Fibroblast of lung (primary cell): Measurements from ENCODE around the gene GSG1L2. TPM values are rescaled to one million over a fixed set of nuclear protein-coding genes. Genes with fewer than 3 reads are reported as not detected.

Experiments
- DNase-seq, 2 donors: peaks; one replicate each; pipeline versions ENCODE4 v3.0.0 to v3.0.0-alpha.2; 2010; ENCODE audit warnings: low read depth in 2 of 2
- H2AFZ ChIP-seq: 2 replicates; pipeline ENCODE4 v1.5.1; 2012; ENCODE audit warnings: low read length, control low read depth, inconsistent platforms
- H3K27ac ChIP-seq: 2 replicates; pipeline ENCODE4 v1.5.1; 2011; ENCODE audit warnings: low read length, control low read depth; ENCODE audit not compliant: insufficient read depth
- H3K27me3 ChIP-seq: 2 replicates; pipeline ENCODE4 v1.5.1; 2011; ENCODE audit warnings: mild to moderate bottlenecking, low read length; ENCODE audit not compliant: control insufficient read depth, insufficient read depth
- H3K36me3 ChIP-seq: 2 replicates; pipeline ENCODE4 v1.5.1; 2011; ENCODE audit warnings: low read length; ENCODE audit not compliant: control insufficient read depth, insufficient read depth
- H3K4me1 ChIP-seq: 2 replicates; pipeline ENCODE4 v1.5.1; 2011; ENCODE audit warnings: low read length; ENCODE audit not compliant: control insufficient read depth, insufficient read depth; ENCODE audit errors: extremely low read depth
- H3K4me2 ChIP-seq: 2 replicates; pipeline ENCODE4 v1.5.1; 2011; ENCODE audit warnings: low read length, control low read depth; ENCODE audit not compliant: insufficient read depth; ENCODE audit errors: extremely low read depth
- H3K4me3 ChIP-seq, 4 experiments: fragments of 200-600 bp in 1 of 4; sonication (generic) in 1 of 4; replicated peaks in 1 of 4; 2 replicates each; pipeline ENCODE4 v1.5.1; 2011 to 2016; ENCODE audit warnings: low read length in 4 of 4, low read depth in 3 of 4, mild to moderate bottlenecking in 3 of 4, control low read depth in 2 of 4, inconsistent platforms in 1 of 4, mixed read lengths in 1 of 4; ENCODE audit not compliant: insufficient read depth in 1 of 4; ENCODE audit errors: control extremely low read depth in 1 of 4
- H3K79me2 ChIP-seq: 2 replicates; pipeline ENCODE4 v1.5.1; 2012; ENCODE audit warnings: mild to moderate bottlenecking, low read length, inconsistent platforms; ENCODE audit not compliant: control insufficient read depth, insufficient read depth
- H3K9ac ChIP-seq: 2 replicates; pipeline ENCODE4 v1.5.1; 2011; ENCODE audit warnings: mild to moderate bottlenecking, low read length, control low read depth; ENCODE audit not compliant: insufficient read depth
- H3K9me3 ChIP-seq: 2 replicates; pipeline ENCODE4 v1.5.1; 2012; ENCODE audit warnings: low read depth, low read length; ENCODE audit not compliant: control insufficient read depth, insufficient read depth
- H4K20me1 ChIP-seq: 2 replicates; pipeline ENCODE4 v1.5.1; 2011; ENCODE audit warnings: low read length; ENCODE audit not compliant: control insufficient read depth, insufficient read depth; ENCODE audit errors: extremely low read depth
- CTCF ChIP-seq, 2 donors: IDR thresholded peaks in 1 of 2; conservative IDR thresholded peaks in 1 of 2; 1 replicate in 1 of 2; 2 replicates in 1 of 2; pipeline ENCODE4 v1.5.1; 2011 to 2012; ENCODE audit warnings: low read length in 2 of 2, control low read depth in 1 of 2, inconsistent platforms in 1 of 2, low read depth in 1 of 2, mild to moderate bottlenecking in 1 of 2
- EZH2 ChIP-seq: IDR thresholded peaks from 2 replicates; pipeline ENCODE4 v1.5.1; 2012; ENCODE audit warnings: low read length, control low read depth, mild to moderate bottlenecking; ENCODE audit errors: missing control alignments
- polyA plus RNA-seq, 2 donors: library from polyadenylated mRNA; depleted of rRNA in 1 of 2; stranded (reverse) in 1 of 2; unstranded in 1 of 2; fragments of >200 nt; gene quantifications; 2 replicates each; pipeline ENCODE4 v1.2.1, GENCODE V29; 2011 to 2012; ENCODE audit warnings: missing spikeins in 1 of 2
- total RNA-seq: library from RNA; depleted of rRNA; stranded (reverse); fragments of >200 nt; gene quantifications from 2 replicates; pipeline ENCODE4 v1.2.1, GENCODE V29; 2014

Gene GSG1L2
- total and polyA plus RNA-seq, 2 donors (not counting 1 experiment from before 2014, with no cell fraction given) = not detected

DNA sequence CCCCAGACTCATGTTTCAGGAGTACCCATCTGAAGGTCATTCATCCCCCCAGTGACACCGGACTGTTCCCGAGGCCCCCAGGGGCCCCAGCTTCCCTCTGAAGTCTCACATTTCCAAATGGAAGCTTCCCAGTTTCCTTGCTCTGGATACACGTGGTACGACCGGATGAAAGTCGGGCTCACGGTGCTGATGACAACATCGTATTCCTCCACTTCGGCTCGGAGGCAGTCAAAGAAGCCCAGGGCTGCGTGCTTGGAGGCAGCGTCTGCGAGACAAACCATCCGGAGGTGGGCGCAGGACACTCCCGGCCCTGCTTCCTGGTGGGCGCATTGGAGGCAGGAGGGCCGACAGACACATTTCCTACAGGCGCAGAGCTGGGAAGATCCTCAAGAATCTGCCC lies 49.2 kb downstream of the GSG1L2 start:
- Histone ChIP-seq H3K4me3 (no peak overlapping the region), H2AFZ (no peak overlapping the region), H4K20me1 (no peaks in the 10 kb centered on the region), H3K9me3 (no peaks in the 10 kb centered on the region), H3K4me2 (no peak overlapping the region), H3K4me1 (no peaks in the 10 kb centered on the region), H3K27ac (no peak overlapping the region), H3K9ac (no peak overlapping the region), H3K79me2 (no peaks in the 10 kb centered on the region), H3K27me3 (no peaks in the 10 kb centered on the region), H3K36me3 (no peaks in the 10 kb centered on the region)
- TF ChIP-seq CTCF (conservative IDR thresholded peaks at IDR 0.05 in 1 of 2, IDR thresholded peaks at IDR 0.05 in 1 of 2; ENCODE audit: low read depth in 1 of 2, low read length in 2 of 2) (no peak), EZH2 (no peak)
- no peak for DNase-seq

GRCh38 chr17:9771465-9771864 lies 50.4 kb downstream of the GSG1L2 start:
- H3K9me3 ChIP-seq = no peaks in the 10 kb centered on the region
- H3K36me3 ChIP-seq = no peaks in the 10 kb centered on the region
- H3K79me2 ChIP-seq = no peaks in the 10 kb centered on the region
- no peaks in the 10 kb centered on the region for H4K20me1 ChIP-seq
- no peak overlapping the region for H3K4me3 ChIP-seq
- DNase-seq = no peak
- TF ChIP-seq CTCF (conservative IDR thresholded peaks at IDR 0.05 in 1 of 2, IDR thresholded peaks at IDR 0.05 in 1 of 2; ENCODE audit: low read depth in 1 of 2, low read length in 2 of 2) = no peak
- no peak for TF ChIP-seq EZH2
- H3K4me1 ChIP-seq = no peaks in the 10 kb centered on the region
- H2AFZ ChIP-seq = no peak overlapping the region
- no peak overlapping the region for H3K4me2 ChIP-seq
- no peak overlapping the region for H3K27ac ChIP-seq
- H3K9ac ChIP-seq = no peak overlapping the region
- H3K27me3 ChIP-seq = no peaks in the 10 kb centered on the region

- no peak for DNase-seq
- no peaks in the 10 kb centered on the region for H4K20me1 ChIP-seq
- H3K4me1 ChIP-seq = no peaks in the 10 kb centered on the region
- H3K9ac ChIP-seq = no peak overlapping the region
- no peaks in the 10 kb centered on the region for H3K36me3 ChIP-seq
- H3K9me3 ChIP-seq = no peaks in the 10 kb centered on the region
- H3K27me3 ChIP-seq = no peaks in the 10 kb centered on the region
- no peak overlapping the region for H2AFZ ChIP-seq
- no peak overlapping the region for H3K4me2 ChIP-seq
- H3K79me2 ChIP-seq = no peaks in the 10 kb centered on the region
- H3K27ac ChIP-seq = no peak overlapping the region
- TF ChIP-seq EZH2 (no peak), CTCF (conservative IDR thresholded peaks at IDR 0.05 in 1 of 2, IDR thresholded peaks at IDR 0.05 in 1 of 2; ENCODE audit: low read depth in 1 of 2, low read length in 2 of 2) (no peak)
- no peak overlapping the region for H3K4me3 ChIP-seq
Observed at GRCh38 chr17:9769036-9769695, 52.7 kb downstream of the GSG1L2 start.
